ENCODE data around the gene PAPPA. TPM values are rescaled to one million over a fixed set of nuclear protein-coding genes. Genes with fewer than 3 reads are reported as not detected.

The PAPPA gene
- total RNA-seq, 2 donors from 2014 or later, result 0.09 TPM

GRCh38 chr9:116419181-116419580, 265.6 kb downstream of the PAPPA start:
- Histone ChIP-seq H3K4me1 (ENCODE audit: control insufficient read depth, insufficient read depth, low read length) (no peaks in the 10 kb centered on the region), H3K27ac (ENCODE audit: low read depth, low read length) (no peak overlapping the region), H3K4me3 (ENCODE audit: low read length) (no peak overlapping the region), H3K27me3 (ENCODE audit: control insufficient read depth, insufficient read depth, low read length, poor library complexity, severe bottlenecking) (peaks cover 49% of the 10 kb centered on the region), H3K9ac (ENCODE audit: extremely low read depth, low read length, poor library complexity, severe bottlenecking) (no peak overlapping the region), H3K9me3 (ENCODE audit: control insufficient read depth, low read length) (no peaks in the 10 kb centered on the region), H3K36me3 (ENCODE audit: control insufficient read depth, insufficient read depth, low read length) (no peaks in the 10 kb centered on the region)
- no peak for DNase-seq
- H3K27ac Mint-ChIP-seq, result no peak overlapping the region
- no peaks in the 10 kb centered on the region for H3K9me3 Mint-ChIP-seq
- H3K4me3 Mint-ChIP-seq, result no peak overlapping the region
- peaks cover 60% of the 10 kb centered on the region for H3K27me3 Mint-ChIP-seq (ENCODE audit: insufficient read depth)
- TF ChIP-seq CTCF (conservative IDR thresholded peaks at IDR 0.05), result no peak
- H3K36me3 Mint-ChIP-seq (ENCODE audit: low read depth), result no peaks in the 10 kb centered on the region
- WGBS, 2 experiments (ENCODE audit: insufficient coverage in 1 of 2, insufficient read length in 1 of 2), result 77 to 88% methylated on average over 2 to 3 of the region's 3 CpGs
- H3K4me1 Mint-ChIP-seq, result peaks cover 10% of the 10 kb centered on the region

- peaks cover 34% of the 10 kb centered on the region for H3K27me3 ChIP-seq (ENCODE audit: control insufficient read depth, insufficient read depth, low read length, poor library complexity, severe bottlenecking)
- WGBS, 2 experiments (ENCODE audit: insufficient coverage in 1 of 2, insufficient read length in 1 of 2), result 89 to 100% methylated on average over 1 of the region's 1 CpG
- no peaks in the 10 kb centered on the region for H3K9me3 Mint-ChIP-seq
- TF ChIP-seq CTCF (conservative IDR thresholded peaks at IDR 0.05), result no peak
- no peaks in the 10 kb centered on the region for H3K9me3 ChIP-seq (ENCODE audit: control insufficient read depth, low read length)
- no peak overlapping the region for H3K4me3 ChIP-seq (ENCODE audit: low read length)
- H3K9ac ChIP-seq (ENCODE audit: extremely low read depth, low read length, poor library complexity, severe bottlenecking), result no peak overlapping the region
- peaks cover 45% of the 10 kb centered on the region for H3K27me3 Mint-ChIP-seq (ENCODE audit: insufficient read depth)
- no peak overlapping the region for H3K27ac Mint-ChIP-seq
- H3K36me3 Mint-ChIP-seq (ENCODE audit: low read depth), result no peaks in the 10 kb centered on the region
- DNase-seq, result no peak
- peaks cover 5% of the 10 kb centered on the region for H3K4me1 Mint-ChIP-seq
- H3K4me3 Mint-ChIP-seq, result no peak overlapping the region
- no peak overlapping the region for H3K27ac ChIP-seq (ENCODE audit: low read depth, low read length)
- H3K4me1 ChIP-seq (ENCODE audit: control insufficient read depth, insufficient read depth, low read length), result no peaks in the 10 kb centered on the region
- H3K36me3 ChIP-seq (ENCODE audit: control insufficient read depth, insufficient read depth, low read length), result no peaks in the 10 kb centered on the region
Observed at GRCh38 chr9:116420993-116421538, 267.5 kb downstream of the PAPPA start.

- no peaks in the 10 kb centered on the region for H3K36me3 ChIP-seq (ENCODE audit: control insufficient read depth, insufficient read depth, low read length)
- Mint-ChIP-seq H3K27me3 (ENCODE audit: insufficient read depth) (peaks cover 32% of the 10 kb centered on the region), H3K27ac (no peak overlapping the region), H3K36me3 (ENCODE audit: low read depth) (no peaks in the 10 kb centered on the region), H3K9me3 (no peaks in the 10 kb centered on the region), H3K4me3 (no peak overlapping the region), H3K4me1 (peaks cover 5% of the 10 kb centered on the region)
- no peak for DNase-seq
- H3K9me3 ChIP-seq (ENCODE audit: control insufficient read depth, low read length), result no peaks in the 10 kb centered on the region
- no peak overlapping the region for H3K9ac ChIP-seq (ENCODE audit: extremely low read depth, low read length, poor library complexity, severe bottlenecking)
- H3K27ac ChIP-seq (ENCODE audit: low read depth, low read length), result no peak overlapping the region
- WGBS, 2 experiments (ENCODE audit: insufficient coverage in 1 of 2, insufficient read length in 1 of 2), result 90 to 91% methylated on average over 3 to 5 of the region's 5 CpGs
- H3K4me1 ChIP-seq (ENCODE audit: control insufficient read depth, insufficient read depth, low read length), result no peaks in the 10 kb centered on the region
- no peak for TF ChIP-seq CTCF (conservative IDR thresholded peaks at IDR 0.05)
- peaks cover 21% of the 10 kb centered on the region for H3K27me3 ChIP-seq (ENCODE audit: control insufficient read depth, insufficient read depth, low read length, poor library complexity, severe bottlenecking)
- no peak overlapping the region for H3K4me3 ChIP-seq (ENCODE audit: low read length)
Observed at GRCh38 chr9:116422119-116422979, 268.8 kb downstream of the PAPPA start.
